Stimulated activated memory B cell treated with anti-CD40 and anti-IgM and Interleukin-4, amounts not matched to agents 10 μg/mL and 1 μg/mL and 100 μg/mL, for 72 hours (primary cell): Measurements from ENCODE around the gene AGBL4.
"Not testable (repeated sequence)": the region's sequence is repeated elsewhere in the genome, so short reads cannot be mapped to it uniquely, and the experiment has no call there.

Source experiments
- ATAC-seq: fragments of 150-1000 bp; cut with Tn5 transposase; 2 replicates; pipeline ENCODE4 v1.10.0; 2021
- H3K27ac Mint-ChIP-seq: one replicate; pipeline ENCODE4 v1.8.0; 2022; ENCODE audit warnings: mild to moderate bottlenecking, mixed read lengths
- H3K27me3 Mint-ChIP-seq: one replicate; pipeline ENCODE4 v1.8.0; 2022; ENCODE audit warnings: mixed read lengths
- H3K36me3 Mint-ChIP-seq: one replicate; pipeline ENCODE4 v1.8.0; 2022; ENCODE audit warnings: mixed read lengths
- H3K4me1 Mint-ChIP-seq: one replicate; pipeline ENCODE4 v1.8.0; 2022; ENCODE audit warnings: mixed read lengths
- H3K4me3 Mint-ChIP-seq: one replicate; pipeline ENCODE4 v1.8.0; 2022; ENCODE audit warnings: mild to moderate bottlenecking, moderate library complexity, mixed read lengths
- H3K9me3 Mint-ChIP-seq: one replicate; pipeline ENCODE4 v1.8.0; 2022; ENCODE audit warnings: mixed read lengths

The AGBL4 gene

DNA sequence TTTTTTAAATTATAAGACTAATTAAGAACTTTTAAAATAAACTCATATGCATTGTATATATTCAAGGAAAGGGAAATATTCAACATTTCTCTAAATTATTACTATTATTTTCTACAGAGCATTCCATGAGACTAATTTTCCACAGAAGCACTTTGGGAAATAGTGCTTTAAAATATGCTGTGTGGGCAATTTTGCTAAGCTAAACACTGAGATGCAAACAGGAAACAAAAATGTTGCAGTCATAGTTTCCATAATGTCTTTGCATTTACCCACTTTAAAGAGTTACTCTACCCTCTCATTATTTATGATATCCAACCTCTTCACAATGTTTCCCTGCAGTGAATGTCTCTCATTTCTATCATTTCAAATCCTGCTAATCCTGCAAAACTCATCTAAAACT is 977.4 kb downstream of the AGBL4 start:
- Mint-ChIP-seq H3K4me3 (no peak overlapping the region), H3K36me3 (no peaks in the 10 kb centered on the region), H3K27me3 (peaks cover 7% of the 10 kb centered on the region), H3K4me1 (no peaks in the 10 kb centered on the region), H3K9me3 (no peaks in the 10 kb centered on the region), H3K27ac (no peak overlapping the region)
- ATAC-seq: no peak

DNA sequence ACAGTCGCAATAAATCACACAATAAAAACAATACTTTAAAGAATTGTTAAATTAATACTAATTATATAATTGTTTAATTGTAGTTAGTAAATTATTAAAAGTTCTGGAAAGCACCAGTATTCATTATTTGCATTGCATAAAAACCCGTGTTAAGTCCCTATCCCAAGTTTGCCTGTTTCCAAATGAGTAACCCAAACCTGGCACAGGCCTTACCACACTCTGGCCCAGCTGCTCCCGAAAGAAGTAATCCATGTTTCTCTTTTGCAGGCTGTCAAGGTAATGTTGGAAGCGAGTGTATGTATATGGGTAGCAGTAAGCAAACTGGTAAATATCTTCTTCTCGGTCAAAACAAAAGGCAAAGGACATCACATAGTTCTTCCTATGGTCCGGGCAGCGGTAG is 978.4 kb downstream of the AGBL4 start:
- H3K27ac Mint-ChIP-seq: no peak overlapping the region
- no peaks in the 10 kb centered on the region for H3K36me3 Mint-ChIP-seq
- no peaks in the 10 kb centered on the region for H3K4me1 Mint-ChIP-seq
- no peaks in the 10 kb centered on the region for H3K9me3 Mint-ChIP-seq
- no peak for ATAC-seq
- peaks cover 7% of the 10 kb centered on the region for H3K27me3 Mint-ChIP-seq
- no peak overlapping the region for H3K4me3 Mint-ChIP-seq

DNA sequence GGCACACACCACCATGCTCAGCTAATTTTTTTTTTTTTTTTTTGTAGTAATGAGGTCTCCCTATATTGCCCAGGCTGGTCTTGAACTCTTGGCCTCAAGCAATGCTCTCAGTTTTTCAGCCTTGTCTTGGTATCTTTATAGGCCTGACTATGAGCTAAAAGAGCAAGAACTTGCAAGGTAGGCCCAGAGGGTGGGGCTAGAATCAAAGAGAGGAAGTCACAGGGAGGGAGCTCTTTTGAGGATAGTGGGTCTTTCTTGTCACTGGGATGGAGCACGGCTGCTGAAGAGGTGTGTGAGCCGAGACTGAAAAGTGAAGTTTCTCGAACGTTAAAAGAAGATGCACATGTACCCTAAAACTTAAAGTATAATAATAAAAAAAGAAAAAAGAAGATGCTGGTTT is 987.1 kb downstream of the AGBL4 start:
- no peaks in the 10 kb centered on the region for H3K36me3 Mint-ChIP-seq
- H3K4me3 Mint-ChIP-seq: no peak overlapping the region
- H3K9me3 Mint-ChIP-seq: peaks cover 8% of the 10 kb centered on the region
- H3K4me1 Mint-ChIP-seq: no peaks in the 10 kb centered on the region
- H3K27me3 Mint-ChIP-seq: peaks cover 10% of the 10 kb centered on the region
- no peak for ATAC-seq
- H3K27ac Mint-ChIP-seq: no peak overlapping the region

DNA sequence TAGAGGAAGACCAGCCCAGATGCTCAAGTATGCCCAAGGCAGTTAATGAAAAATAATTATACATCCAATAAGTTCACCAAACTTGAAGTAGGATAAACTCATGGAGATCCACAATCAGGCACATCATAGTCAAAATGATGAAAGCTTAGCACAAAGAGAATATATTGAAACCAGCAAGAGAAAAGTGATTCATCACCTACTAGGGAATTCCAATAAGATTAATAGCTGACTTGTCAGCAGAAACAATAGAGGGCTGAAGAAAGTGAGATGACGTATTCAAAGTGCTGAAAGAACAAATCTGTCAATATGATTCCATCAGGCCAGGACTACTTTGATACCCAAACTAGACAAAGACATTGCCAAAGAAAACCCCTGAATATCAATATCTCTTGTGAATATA is 995.4 kb downstream of the AGBL4 start:
- Mint-ChIP-seq H3K27ac (no peak overlapping the region), H3K27me3 (peaks cover 3% of the 10 kb centered on the region), H3K4me3 (no peak overlapping the region), H3K9me3 (peaks cover 14% of the 10 kb centered on the region), H3K4me1 (no peaks in the 10 kb centered on the region), H3K36me3 (no peaks in the 10 kb centered on the region)
- ATAC-seq: no peak

DNA sequence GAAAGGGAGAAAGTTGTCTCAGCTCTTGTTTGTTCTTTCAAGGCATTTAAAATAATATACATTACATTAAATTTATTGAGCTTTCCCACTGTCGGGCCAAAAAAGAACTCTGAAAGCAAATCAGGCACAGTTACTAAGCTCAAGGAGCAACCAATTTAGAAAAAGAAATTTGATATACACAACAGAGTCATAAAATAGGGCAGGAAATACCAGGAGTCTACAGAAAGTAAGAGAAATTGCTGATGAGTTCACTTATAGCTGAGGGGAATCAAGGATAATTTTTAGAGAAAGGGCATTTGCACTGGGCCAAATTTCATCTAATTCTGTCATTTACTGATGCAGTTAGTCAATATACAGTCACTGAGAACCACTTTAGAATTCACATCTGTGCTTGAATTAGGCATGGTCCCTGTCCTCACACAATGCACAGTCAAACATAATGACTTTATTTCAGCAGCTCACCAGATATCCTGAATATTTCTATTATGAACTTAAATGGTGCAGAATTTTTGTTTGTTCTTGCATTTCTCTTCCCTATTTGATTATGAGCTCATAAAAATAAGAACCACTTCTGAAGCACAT is 997.4 kb downstream of the AGBL4 start:
- Mint-ChIP-seq H3K36me3 (no peaks in the 10 kb centered on the region), H3K27me3 (no peaks in the 10 kb centered on the region), H3K27ac (no peak overlapping the region), H3K4me1 (no peaks in the 10 kb centered on the region), H3K4me3 (no peak overlapping the region), H3K9me3 (peaks cover 12% of the 10 kb centered on the region)
- no peak for ATAC-seq

DNA sequence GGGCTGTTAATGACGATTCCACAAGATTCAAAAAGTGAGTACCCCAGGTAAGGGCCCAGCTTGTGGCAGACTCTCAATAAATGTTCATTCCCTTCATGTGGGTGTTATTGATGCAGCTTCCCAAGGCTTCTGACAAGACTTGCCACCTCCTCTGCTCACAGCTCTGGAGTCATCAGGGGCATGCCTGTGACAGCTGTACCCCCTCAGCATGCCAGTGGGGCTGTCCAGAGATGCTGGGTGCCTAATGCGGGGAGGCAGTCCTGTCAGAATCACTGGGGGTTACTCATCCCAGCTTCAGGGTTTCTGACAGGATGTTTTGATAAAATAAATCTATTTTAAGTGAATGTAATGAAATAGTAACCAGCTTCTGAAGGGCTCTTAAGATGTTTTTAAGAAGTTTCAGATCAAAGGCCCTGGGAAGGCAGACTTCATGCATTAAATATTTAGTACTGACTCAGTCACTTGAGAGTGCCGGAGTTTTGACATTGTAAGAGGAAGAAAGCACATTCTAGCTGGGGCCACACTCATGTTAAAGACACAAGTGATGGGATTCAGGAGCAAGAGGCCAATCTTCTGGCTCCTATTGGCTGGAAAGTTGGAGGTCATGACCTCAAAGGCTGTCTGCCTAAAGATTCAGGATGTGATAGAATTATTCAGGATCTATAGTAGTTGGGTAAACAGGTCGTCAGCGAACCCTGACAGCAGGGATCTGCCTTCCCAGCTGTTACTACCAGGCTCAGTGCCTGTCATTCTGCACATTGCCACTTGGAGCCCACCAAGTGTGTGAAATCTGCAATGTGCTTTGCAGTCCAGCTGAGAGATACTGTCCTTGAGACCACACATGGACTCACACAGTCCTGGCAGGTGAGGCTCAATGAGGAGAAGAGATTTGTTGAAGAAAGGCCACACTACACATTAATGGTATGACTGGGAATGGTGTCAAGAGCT is 1007.5 kb downstream of the AGBL4 start:
- Mint-ChIP-seq H3K27me3 (peaks cover 13% of the 10 kb centered on the region), H3K4me1 (no peaks in the 10 kb centered on the region), H3K36me3 (no peaks in the 10 kb centered on the region), H3K27ac (no peak overlapping the region), H3K4me3 (no peak overlapping the region), H3K9me3 (no peaks in the 10 kb centered on the region)
- ATAC-seq: no peak

DNA sequence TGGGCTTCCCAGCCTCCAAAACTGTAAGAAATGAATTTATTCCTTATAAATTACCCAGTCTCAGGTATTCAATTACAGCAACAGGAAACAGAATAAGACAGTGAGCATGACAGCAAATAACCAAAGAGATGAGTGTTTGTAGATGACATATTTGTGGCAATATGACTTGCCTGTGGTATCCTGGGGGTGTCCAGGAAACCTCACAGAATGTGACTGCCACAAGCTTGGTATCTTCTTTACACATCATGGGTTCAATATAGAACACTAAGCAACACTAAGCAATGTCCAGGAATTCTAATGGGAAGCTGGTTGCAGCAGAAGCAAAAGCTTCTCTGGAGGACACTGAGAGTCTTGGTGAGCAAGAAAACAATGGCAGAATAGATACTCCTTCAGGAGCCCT is 1010.7 kb downstream of the AGBL4 start:
- no peaks in the 10 kb centered on the region for H3K27me3 Mint-ChIP-seq
- no peak for ATAC-seq
- no peaks in the 10 kb centered on the region for H3K9me3 Mint-ChIP-seq
- no peaks in the 10 kb centered on the region for H3K4me1 Mint-ChIP-seq
- H3K4me3 Mint-ChIP-seq: no peak overlapping the region
- no peak overlapping the region for H3K27ac Mint-ChIP-seq
- no peaks in the 10 kb centered on the region for H3K36me3 Mint-ChIP-seq

DNA sequence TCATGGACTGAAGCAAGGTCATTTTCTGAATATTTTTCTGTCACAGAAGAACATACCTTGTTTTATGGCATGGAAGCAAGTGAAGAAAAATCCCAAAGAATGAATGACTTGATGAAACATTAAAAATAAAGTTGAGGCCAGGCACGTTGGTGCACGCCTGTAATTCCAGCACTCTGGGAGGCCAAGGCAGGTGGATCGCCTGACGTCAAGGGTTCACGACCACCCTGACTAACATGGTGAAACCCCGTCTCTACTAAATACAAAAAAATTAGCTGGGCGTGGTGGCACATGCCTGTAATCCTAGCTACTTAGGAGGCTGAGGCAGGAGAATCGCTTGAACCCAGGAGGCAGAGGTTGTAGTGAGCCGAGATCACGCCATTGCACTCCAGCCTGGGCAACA is 1020.8 kb downstream of the AGBL4 start:
- H3K27me3 Mint-ChIP-seq: peaks cover 12% of the 10 kb centered on the region
- H3K9me3 Mint-ChIP-seq, H3K4me1 Mint-ChIP-seq, H3K27ac Mint-ChIP-seq, H3K36me3 Mint-ChIP-seq, H3K4me3 Mint-ChIP-seq, ATAC-seq: not testable (repeated sequence)

DNA sequence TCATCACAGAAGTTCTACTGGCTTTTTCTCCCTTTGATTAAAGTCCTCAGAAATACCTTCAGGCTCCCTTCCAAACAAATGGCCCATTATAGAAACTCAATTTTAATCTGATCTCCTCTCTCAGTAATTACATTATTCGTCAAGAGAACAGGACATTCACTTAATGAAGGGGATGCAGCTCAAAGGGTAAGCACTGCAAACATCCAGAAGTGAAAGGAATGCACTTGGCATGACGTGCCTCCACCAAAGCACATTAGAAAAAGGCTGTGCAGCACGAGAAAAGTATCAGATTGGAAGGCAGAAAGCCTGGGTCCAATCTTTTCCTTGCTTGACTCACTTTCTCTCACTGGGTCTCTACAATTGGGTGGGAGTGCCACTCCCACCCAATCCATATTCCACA is 1024.4 kb downstream of the AGBL4 start:
- Mint-ChIP-seq H3K27ac (no peak overlapping the region), H3K4me3 (no peak overlapping the region), H3K9me3 (no peaks in the 10 kb centered on the region), H3K36me3 (no peaks in the 10 kb centered on the region), H3K27me3 (peaks cover 9% of the 10 kb centered on the region), H3K4me1 (no peaks in the 10 kb centered on the region)
- no peak for ATAC-seq

DNA sequence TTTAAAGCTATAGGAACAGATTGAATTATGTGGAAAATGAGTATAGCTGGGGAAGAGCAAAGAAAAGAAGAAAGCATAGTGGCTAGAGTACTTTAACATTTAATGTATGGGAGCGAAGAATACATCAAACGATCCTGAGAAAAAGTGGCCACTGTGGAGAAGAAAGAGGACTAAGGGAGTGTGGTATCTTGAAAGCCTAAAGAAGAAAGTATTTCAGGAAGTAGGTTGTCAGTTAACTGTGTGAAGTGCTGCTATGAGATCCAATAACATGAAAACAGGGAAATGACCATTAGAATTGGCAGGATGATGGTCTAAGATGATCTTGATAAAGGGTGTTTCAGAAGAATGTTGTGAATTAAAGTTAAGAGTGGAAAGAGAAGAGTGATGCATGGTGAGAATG is 1027.4 kb downstream of the AGBL4 start:
- no peaks in the 10 kb centered on the region for H3K36me3 Mint-ChIP-seq
- peaks cover 6% of the 10 kb centered on the region for H3K9me3 Mint-ChIP-seq
- no peaks in the 10 kb centered on the region for H3K4me1 Mint-ChIP-seq
- H3K27ac Mint-ChIP-seq: no peak overlapping the region
- H3K4me3 Mint-ChIP-seq: no peak overlapping the region
- no peak for ATAC-seq
- no peaks in the 10 kb centered on the region for H3K27me3 Mint-ChIP-seq

DNA sequence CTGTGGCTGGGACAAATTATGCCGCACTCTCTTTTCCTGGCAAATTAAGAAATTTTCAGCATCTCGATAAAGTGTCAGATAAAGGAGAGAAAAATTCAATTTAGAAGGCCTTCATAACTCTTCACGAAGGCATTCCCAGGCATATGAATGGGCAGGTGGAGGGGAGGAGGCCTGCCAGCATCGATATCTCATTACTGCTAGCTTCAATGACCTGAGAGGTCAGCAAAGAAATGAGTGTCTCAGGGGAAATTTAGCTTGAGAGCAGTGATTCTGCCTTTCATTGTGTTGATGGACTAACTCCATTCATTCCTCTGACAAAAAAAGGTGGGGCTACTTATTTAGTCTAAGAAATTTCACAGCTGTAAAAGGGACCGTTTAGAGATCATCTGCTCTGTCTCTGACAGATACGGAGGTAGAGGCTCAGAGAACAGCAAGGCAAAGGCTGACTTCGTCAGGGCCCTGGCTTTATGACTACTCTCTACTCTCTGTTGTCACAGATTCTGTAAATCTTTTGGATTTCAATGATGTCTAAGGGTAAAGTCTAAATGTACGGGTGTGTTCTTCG is 1035.0 kb downstream of the AGBL4 start:
- H3K4me3 Mint-ChIP-seq: no peak overlapping the region
- H3K27ac Mint-ChIP-seq: no peak overlapping the region
- no peak for ATAC-seq

DNA sequence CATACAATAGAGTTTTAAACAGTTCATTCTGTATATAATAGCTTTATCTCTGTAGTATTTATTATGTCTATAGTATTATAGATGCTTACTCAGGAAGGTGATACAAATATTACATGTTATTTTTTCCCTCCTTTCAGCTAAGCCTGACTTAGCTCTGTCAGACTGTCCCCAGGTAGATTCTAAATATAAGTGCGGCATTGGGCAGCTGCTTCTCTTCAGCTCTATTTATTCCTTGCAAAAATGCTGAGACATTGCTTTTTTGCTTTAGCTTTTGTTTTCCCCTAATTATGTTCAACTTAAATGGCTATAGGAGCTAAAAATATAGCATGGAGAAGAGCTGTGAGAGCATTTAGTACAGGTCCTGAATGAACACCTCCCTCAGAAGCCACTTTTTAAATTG is 1043.8 kb downstream of the AGBL4 start:
- Mint-ChIP-seq H3K36me3 (no peaks in the 10 kb centered on the region), H3K27me3 (peaks cover 26% of the 10 kb centered on the region), H3K9me3 (peaks cover 6% of the 10 kb centered on the region), H3K27ac (no peak overlapping the region), H3K4me1 (no peaks in the 10 kb centered on the region), H3K4me3 (no peak overlapping the region)
- ATAC-seq: no peak

More for the DNA sequence above, 1035.0 kb downstream of the AGBL4 start:
- Mint-ChIP-seq H3K4me1 (no peaks in the 10 kb centered on the region), H3K27me3 (no peaks in the 10 kb centered on the region), H3K9me3 (peaks cover 8% of the 10 kb centered on the region), H3K36me3 (no peaks in the 10 kb centered on the region)

DNA sequence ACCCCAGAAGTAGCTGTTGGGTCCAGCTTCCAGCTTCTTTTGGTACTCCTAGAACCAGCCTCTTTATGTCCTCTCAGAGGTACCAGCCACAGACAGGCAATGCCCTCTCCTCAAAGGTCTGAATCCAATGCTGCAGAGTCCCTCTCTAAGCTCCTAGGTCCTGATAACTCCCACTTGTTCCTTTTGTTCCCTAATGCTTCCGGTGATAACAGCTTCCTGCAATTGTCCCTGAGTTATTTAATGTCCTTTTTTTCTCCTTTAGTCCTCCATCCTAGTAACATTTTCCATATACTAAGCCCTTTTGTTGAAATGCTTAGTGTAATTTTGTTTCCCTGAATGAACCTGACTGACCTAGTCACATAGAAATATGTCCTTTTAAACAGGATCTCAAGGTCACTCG is 1045.3 kb downstream of the AGBL4 start:
- H3K4me1 Mint-ChIP-seq: no peaks in the 10 kb centered on the region
- ATAC-seq: no peak
- peaks cover 26% of the 10 kb centered on the region for H3K27me3 Mint-ChIP-seq
- no peak overlapping the region for H3K4me3 Mint-ChIP-seq
- no peaks in the 10 kb centered on the region for H3K36me3 Mint-ChIP-seq
- peaks cover 6% of the 10 kb centered on the region for H3K9me3 Mint-ChIP-seq
- no peak overlapping the region for H3K27ac Mint-ChIP-seq

DNA sequence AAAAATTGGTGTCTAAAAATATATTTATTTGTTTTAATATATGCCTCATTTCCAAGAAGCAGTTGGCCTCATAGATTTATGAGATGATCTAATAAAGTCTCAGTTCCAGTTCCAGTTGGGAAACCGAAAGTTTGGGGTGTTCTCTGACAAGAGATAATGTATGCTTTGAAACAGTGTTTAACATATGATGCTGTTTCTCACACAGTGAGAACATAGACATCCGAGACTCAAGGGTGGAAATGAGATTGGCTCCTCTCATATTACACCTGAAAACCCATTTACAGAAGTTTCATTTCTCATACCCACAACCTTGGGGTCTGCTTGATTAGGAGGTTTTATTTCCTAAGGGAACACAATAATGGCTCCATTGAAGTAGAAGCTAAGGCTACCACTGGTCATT is 1046.5 kb downstream of the AGBL4 start:
- Mint-ChIP-seq H3K4me1 (no peaks in the 10 kb centered on the region), H3K36me3 (no peaks in the 10 kb centered on the region), H3K27ac (no peak overlapping the region), H3K4me3 (no peak overlapping the region), H3K9me3 (peaks cover 6% of the 10 kb centered on the region), H3K27me3 (peaks cover 26% of the 10 kb centered on the region)
- ATAC-seq: no peak

DNA sequence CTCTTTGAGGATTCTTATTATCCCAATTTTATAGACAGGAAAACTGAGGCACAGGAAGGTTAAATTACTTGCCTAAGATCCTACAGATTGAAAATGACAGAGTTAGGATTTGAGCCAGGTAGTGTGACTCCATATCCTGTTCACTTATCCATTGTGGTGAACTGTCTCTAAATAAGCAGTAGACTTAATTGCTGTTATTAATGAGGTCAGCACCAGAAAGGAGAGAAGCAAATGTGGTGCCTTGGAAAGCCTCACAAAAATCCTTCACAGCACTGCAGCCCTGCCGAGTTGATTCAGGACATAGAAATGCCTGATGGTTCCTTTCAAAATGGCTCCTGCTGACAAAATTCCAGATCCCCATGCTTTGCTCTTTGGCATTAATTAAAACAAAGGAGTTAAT is 1053.8 kb downstream of the AGBL4 start:
- H3K36me3 Mint-ChIP-seq: no peaks in the 10 kb centered on the region
- H3K4me1 Mint-ChIP-seq: no peaks in the 10 kb centered on the region
- no peak for ATAC-seq
- H3K9me3 Mint-ChIP-seq: no peaks in the 10 kb centered on the region
- no peak overlapping the region for H3K27ac Mint-ChIP-seq
- H3K4me3 Mint-ChIP-seq: no peak overlapping the region
- peaks cover 12% of the 10 kb centered on the region for H3K27me3 Mint-ChIP-seq

DNA sequence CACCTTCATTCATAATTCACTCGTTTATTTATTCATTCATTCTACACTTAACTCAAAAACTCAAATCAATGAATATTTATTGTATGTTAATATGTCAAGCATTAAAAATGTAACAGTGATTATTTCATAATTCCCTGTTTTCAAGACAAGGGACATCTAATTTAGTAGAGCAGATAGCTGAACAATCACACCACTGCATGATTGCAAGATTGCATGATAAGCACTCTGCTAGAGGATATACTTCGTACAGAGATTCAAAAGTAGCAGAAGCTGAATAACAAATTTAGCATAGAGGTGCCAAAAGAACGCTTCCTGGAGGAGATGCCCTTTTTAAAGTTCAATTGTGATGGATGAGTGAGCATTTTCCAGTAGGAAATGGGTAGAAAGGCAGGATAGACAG is 1056.4 kb downstream of the AGBL4 start:
- H3K4me3 Mint-ChIP-seq: no peak overlapping the region
- H3K27me3 Mint-ChIP-seq: peaks cover 12% of the 10 kb centered on the region
- H3K36me3 Mint-ChIP-seq: no peaks in the 10 kb centered on the region
- no peak overlapping the region for H3K27ac Mint-ChIP-seq
- H3K9me3 Mint-ChIP-seq: no peaks in the 10 kb centered on the region
- no peak for ATAC-seq
- H3K4me1 Mint-ChIP-seq: no peaks in the 10 kb centered on the region
